Kasumi-1 (cell line): ENCODE measurements around the gene VCAN.
A peak's percentile ranks its signal among the peaks of the same experiment; 100 is the strongest.

Source experiments
- DNase-seq, 2 experiments: peaks; one replicate each; lab custom pipeline; 2025; lab: John Stamatoyannopoulos, UW

VCAN gene

DNA sequence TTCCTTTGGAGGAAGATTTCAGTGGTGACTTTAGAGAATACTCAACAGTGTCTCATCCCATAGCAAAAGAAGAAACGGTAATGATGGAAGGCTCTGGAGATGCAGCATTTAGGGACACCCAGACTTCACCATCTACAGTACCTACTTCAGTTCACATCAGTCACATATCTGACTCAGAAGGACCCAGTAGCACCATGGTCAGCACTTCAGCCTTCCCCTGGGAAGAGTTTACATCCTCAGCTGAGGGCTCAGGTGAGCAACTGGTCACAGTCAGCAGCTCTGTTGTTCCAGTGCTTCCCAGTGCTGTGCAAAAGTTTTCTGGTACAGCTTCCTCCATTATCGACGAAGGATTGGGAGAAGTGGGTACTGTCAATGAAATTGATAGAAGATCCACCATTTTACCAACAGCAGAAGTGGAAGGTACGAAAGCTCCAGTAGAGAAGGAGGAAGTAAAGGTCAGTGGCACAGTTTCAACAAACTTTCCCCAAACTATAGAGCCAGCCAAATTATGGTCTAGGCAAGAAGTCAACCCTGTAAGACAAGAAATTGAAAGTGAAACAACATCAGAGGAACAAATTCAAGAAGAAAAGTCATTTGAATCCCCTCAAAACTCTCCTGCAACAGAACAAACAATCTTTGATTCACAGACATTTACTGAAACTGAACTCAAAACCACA lies 67.4 kb downstream of the VCAN start:
- no peak for DNase-seq

DNA sequence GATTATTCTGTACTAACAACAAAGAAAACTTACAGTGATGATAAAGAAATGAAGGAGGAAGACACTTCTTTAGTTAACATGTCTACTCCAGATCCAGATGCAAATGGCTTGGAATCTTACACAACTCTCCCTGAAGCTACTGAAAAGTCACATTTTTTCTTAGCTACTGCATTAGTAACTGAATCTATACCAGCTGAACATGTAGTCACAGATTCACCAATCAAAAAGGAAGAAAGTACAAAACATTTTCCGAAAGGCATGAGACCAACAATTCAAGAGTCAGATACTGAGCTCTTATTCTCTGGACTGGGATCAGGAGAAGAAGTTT lies 67.9 kb downstream of the VCAN start:
- no peak for DNase-seq

DNA sequence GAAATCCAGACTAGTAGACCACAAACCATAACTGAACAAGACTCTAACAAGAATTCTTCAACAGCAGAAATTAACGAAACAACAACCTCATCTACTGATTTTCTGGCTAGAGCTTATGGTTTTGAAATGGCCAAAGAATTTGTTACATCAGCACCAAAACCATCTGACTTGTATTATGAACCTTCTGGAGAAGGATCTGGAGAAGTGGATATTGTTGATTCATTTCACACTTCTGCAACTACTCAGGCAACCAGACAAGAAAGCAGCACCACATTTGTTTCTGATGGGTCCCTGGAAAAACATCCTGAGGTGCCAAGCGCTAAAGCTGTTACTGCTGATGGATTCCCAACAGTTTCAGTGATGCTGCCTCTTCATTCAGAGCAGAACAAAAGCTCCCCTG lies 68.6 kb downstream of the VCAN start:
- no peak for DNase-seq

DNA sequence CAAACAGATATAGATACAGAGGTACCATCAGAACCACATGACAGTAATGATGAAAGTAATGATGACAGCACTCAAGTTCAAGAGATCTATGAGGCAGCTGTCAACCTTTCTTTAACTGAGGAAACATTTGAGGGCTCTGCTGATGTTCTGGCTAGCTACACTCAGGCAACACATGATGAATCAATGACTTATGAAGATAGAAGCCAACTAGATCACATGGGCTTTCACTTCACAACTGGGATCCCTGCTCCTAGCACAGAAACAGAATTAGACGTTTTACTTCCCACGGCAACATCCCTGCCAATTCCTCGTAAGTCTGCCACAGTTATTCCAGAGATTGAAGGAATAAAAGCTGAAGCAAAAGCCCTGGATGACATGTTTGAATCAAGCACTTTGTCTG lies 69.2 kb downstream of the VCAN start:
- DNase-seq, result no peak

DNA sequence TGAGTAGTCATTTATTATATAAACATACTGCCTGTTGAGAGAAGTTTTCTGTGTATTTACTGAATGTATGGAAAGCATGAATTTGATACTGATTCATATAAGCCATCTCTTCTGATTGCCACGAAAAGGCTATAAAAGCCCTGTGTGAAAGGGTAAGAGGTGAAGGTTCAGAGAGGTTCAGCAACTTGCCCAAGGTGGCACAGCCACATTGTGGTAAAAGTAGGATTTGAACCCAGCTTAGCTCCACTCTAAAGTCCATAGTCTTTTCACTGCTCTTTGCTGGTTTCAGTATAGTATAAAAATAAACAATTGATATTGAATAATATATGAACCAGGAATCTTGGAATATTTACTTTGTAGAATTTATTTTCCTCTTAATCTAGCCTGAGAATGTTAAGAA lies 71.3 kb downstream of the VCAN start:
- no peak for DNase-seq

DNA sequence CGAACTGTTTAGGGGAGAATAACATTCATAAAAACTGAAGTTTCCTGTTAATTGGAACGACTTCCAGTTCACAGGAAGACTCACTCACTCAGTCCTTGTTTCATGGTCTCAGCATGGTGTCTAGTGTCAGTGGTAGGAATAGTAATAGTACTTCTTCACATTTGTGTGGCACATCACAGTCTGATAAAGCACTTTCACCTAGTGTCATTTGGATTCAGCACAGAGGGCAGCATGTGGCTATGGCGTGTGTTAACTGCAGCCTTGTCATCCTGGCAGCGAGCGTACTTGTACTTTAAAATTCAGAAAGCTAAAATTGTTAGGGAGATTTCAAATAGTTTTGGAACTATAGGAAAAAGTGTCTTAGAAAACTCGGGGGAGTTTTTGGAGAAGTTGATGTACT lies 72.4 kb downstream of the VCAN start:
- DNase-seq, result no peak

DNA sequence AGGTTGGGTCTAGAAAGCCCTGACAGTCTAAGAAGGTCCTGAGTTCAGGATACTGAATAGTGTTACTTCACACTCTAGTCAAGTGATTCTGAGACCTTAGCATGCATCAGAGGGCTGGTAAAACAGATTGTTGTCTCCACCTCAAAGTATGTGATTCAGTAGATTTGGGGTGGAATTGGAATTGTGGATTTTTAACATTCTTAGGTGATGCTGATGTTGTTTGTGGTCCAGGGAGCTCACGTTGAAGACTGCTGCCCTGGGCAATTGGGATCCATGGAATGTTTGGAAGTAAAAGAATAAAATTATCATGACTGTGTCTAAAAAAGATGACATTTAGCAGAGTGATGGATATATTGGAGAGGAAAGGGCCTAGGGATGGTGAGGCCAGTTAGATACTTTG lies 75.6 kb downstream of the VCAN start:
- DNase-seq, result no peak

DNA sequence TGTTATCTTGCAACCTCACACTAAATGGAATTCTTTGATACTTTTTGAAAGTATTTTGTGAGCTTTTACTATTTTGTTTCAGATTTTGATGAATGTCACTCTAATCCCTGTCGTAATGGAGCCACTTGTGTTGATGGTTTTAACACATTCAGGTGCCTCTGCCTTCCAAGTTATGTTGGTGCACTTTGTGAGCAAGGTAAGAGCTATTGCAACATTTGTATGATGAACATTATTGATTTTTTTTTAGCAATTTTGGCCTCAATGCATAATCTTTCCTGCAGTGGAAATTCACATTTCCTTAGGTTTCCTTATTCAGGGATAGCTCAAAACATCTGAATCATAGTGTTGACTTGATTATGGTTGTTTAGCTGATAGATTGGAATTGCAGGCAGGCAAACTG lies 76.3 kb downstream of the VCAN start:
- DNase-seq, result no peak

DNA sequence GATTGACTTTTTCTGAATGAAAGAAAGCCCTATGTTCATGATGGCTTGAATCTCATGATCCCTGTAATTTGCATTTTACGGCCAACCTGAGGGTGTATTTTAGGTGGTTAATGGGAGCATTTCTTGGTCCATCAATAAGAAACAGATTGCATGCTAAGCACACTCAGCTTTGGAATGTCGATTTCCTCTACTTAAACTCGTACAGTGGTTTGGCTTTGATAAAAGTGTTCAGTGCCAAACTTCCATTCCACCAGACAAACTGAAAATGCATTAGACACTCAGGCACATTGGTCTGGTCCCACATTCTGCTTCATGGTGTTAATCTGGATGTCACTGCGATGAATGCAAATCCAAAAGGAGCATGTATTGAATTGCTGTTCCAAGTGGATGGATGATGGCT lies 77.0 kb downstream of the VCAN start:
- DNase-seq, result no peak

DNA sequence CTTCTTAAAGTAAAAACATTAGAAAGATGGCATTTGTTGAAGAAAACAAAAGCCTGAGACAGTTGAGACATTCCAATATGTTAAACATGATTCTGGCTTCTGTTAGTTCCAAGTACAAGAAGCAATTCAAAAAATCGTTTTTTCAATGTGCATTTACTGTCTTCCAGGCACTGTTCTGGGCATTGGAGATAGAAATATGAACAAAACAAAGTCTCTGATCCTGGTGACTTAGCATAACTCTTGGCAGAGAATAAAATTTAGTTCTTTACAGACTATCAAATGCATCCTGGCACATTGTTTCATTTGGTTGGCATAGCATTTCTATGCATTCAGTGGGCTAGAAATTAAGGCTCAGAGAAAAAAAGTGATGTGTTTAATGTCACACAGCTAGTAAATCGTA lies 77.5 kb downstream of the VCAN start:
- no peak for DNase-seq

DNA sequence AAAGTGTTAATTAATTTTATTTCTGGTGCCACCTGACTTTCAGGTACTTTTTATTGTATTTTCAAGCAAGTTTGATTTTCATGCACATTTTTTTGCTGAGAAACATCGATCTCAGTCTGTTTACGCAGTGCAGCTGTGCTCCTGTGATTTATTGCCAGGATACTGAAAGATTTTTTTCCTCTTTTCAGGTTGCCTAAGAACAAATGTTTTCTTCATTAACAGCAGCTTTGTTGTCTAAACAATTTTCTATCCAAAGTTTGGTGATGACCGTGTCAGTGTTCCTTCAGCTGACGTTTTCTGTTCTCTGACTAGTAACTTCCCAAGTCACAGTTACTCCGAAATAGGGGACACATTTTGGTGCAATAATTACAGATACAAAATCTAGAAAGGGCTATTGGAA lies 78.1 kb downstream of the VCAN start:
- no peak for DNase-seq

DNA sequence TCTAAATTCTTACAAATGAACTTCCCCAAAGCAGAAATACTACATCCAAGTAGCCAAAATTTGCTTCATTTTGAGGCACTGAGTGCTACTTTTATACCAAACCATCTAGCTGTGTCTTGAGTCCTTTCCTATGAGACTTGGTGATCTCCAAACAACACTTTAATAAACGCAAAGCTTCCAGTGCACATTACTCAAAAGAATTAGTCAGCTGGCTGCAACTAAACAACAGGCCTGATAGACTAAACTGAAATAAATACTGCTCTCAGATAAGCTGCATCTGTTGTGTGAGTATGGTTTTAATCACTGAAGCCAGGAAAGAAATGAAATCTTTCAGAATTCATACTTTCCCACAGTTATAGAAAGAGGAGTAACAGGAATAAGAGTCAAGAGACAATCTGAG lies 80.3 kb downstream of the VCAN start:
- DNase-seq, result no peak

DNA sequence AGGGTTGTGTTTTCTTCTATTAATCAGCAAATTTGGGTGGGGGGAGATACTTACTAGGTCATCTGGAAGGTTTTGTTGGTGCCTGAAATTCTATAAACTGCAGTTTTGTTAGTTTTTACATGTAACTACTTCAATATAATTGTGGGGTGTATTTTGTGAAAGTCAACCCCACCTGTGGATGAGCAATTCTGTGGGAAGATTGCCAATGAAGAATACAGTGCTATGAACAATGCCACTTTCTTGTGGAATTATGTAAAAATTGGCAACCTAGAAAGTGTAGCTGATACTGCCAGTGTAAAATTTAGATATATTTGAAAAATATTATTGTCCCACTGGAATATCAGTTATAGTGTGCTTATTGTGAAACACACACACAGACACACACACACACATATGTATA lies 80.7 kb downstream of the VCAN start:
- DNase-seq, result no peak

DNA sequence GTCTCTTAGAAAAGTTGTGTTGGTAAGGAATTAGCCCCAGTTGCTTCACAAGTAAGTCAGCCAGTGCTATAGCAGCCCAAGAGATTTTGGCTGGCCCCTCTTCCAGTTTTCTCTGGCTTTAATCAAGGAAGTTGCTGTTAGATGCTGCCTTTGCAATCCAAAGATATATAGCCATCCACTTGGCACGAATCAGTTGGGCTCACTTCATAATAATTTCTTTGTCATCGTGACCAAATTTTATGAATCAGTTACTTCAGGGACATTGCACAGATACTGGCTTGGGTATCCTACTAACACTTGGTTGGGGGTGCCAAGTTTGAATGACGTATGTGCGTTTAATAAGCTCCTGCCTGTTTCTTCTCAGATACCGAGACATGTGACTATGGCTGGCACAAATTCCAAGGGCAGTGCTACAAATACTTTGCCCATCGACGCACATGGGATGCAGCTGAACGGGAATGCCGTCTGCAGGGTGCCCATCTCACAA lies 81.5 kb downstream of the VCAN start:
- DNase-seq, result no peak

DNA sequence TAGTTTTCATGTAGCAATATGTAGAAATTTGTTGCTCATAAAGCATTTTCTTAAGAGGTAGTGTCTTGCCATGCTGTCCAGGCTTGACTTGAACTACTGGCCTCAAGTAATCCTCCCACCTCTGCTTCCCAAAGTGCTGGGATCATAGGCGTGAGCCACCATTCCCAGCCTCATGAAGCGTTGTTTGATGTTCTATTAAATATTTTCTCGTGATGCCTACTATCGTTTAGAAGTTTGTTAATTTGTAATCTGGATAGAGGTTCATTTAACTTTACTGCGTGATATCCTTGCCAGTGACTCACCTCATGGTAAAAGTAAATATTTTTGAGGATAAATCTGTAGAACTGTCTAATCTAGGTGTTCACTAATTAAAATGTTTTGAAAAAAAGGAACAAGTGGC lies 82.6 kb downstream of the VCAN start:
- no peak for DNase-seq

DNA sequence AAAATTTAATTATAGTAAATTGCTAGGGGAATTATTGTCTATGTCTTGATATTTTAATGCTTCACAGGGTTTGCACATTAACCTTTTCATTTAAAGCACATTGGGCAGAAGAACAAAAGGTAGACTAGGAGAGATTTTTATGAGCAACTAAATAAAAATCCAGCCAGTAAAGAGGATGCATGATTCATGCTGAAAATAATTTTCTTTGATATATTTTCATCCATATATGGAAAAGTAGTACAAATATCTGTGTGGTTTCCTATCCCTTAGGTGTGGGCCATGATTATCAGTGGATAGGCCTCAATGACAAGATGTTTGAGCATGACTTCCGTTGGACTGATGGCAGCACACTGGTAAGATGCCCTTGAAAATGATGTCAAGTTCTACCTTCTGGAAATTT lies 83.1 kb downstream of the VCAN start:
- DNase-seq, result no peak

DNA sequence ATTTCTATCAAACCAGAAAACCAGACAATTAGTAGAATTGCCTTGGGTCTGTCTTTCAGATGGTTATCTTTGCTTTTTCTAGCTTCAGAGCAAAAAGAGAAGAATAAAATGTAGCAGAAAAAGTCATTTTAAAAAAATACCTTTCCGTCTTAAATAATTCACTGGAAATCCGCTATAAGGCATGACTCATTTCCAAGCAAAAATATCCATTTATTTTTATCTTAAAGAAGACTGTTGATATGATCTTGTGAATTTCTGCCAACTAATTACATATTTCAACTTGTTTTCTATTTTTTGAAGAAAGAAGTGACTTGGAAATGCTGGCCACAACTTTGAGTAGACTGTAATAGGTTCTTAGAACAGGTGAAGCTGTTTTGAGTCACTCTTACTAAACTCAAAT lies 83.7 kb downstream of the VCAN start:
- DNase-seq, result no peak

DNA sequence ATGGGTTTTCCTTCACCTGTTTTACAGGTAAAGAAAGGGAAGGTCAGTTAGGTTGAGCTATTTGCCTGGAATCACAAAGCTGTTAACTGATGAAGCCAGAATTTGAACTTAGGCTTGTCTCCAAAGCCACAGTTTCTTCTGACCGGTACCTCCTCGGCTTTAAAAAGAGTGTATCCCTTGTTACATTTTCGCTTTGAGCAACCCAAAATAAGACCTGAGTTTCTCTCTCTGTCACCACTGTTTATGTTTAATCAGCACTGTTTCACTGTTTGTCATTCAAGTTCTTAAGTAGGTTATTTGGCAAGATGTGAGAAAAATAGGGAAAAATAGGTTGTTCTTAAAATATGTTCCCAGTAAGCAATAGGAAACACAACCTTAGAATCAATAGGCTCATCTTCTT lies 84.6 kb downstream of the VCAN start:
- no peak for DNase-seq

DNA sequence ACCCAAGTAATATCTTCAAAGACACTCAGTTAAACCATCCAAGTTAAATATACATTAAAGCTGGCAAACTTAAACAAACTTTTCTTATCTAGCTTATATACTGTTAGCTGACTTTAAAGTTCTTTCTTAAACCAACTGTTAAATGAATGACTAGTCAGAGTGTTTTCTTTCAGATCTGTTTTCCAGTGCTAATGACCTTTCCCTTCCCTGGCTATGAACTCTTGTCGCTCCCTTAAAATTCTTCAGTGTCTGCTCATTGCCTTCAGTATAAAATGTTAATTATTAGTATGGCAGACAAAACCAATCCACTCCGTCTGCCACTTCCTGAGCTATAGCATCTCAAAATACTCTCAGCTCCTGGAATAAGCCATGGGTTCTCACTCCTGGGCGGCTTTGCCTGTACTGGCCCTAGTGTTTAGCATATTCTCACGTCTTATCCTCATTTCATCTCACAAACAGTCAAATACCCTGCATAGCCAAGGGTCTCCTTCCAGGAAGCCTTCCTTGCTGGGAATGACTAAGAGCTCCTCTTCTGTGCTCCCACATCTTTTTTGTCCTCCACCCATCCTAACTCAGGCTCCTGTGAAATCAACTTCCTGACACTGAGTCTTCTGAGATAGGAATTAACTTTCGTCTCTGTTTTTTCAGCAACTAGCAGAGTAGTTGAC lies 87.7 kb downstream of the VCAN start:
- no peak for DNase-seq

DNA sequence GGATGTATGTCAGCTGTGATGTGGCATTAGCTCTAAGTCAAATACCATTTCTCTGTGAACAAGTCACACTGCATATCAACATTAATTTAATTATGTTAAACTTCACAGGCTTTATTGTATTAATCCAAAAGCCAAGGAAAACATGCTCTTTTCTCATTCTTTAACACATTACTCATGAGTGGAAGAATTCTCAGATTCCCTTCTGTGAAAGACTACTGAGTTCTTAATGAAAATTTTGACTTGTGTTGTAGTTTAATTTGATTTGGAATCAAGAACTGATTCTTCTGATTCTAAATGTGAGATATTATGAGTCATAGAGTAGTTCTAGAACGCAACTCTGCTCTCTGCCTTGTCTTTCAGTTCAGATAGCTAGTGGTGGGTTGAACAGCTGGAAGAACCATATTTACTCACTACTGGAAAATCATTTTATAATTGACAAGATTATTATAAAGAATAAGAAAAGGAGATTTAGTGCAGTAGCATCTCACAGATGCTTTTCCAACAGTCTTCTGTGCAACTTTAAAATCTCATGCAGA lies 90.6 kb downstream of the VCAN start:
- DNase-seq, result no peak

DNA sequence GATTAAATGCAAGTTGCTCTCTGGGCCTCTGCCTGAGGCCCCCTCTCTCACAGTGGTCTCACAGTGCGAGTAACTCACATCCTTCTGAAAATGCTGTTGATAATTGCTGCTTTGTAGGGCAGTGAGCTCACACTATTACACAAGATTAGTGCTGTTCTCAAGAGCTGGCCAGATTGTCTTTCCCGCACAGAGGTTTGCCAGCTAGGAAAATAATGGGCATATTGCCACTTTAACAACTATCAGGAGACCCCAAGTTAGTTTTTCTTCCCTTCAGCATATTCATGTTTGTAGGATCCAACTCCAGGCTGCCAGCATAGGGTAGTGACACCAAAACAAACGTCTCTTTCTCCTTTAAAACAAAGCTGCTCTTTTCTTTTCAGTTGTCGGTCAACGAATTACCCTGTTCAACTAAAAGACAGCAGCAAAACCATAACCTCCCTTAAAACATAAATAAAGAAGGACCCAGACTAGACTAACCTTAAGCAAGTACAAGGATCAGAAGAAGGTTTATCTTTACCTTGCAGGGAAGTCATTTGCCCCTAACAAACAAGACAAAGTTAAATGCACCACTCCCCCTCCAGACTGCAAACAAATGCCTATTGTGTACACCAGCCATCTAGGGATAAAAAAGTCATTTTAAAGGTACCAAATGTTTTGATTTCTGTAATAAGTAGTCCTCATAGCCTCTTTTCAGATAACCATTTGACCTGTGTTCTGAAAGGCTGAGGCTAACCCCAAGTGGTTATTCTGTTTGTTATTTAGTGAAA lies 91.4 kb downstream of the VCAN start:
- DNase-seq, result no peak

DNA sequence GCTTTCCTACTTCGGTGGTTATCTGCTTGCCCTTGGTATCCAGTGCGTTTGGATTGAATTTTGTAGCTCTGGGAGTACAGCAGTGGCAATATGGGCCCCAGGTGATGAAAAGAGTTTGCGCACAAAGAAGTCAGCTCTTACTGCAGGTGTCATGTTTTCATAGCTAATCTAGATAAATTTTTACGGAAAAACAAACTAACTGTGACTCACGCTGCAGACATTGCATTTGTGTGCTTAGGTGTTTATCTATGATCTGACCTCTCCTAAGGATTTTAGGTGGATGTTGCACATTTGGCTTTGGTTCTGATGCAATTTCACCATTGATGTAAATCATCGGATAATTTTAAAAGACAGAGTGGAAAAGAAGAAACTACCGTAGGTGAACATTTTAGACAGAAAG lies 92.1 kb downstream of the VCAN start:
- DNase-seq, result no peak

DNA sequence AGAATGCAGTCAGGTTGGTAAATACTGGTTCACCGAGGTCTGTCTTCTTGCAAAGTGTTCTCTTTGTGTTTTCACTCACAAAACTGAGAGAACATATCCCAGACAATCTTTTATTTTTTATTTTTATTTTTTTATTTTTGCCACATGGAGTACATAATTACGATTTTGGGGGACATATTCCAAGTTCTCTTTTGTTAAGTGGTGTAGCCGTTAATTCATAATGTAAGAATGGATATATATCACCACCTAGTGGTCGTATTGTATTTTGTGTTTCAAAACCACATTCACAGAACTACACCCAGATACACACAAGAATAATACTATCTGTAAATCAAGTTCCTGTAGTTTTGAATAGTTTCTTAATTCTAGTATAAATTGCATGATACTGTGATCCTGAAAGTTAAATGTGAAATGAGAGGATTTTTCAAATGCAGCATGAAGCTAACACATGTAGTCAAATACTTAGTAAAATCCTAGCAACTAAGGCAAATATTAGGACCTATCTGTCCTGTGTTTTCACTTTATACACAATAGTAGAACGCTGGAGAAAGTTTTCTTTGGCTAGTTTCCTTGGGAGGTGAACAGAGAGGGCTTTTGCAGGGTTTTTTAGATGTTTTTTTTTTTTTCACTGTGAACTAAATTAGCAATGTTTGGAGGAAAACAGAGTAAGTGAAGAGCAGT lies 92.7 kb downstream of the VCAN start:
- DNase-seq, result peak; percentile 20 to 71
